Measurements from ENCODE around the gene SLC38A4. TPM values are rescaled to one million over a fixed set of nuclear protein-coding genes. Genes with fewer than 3 reads are reported as not detected.

Gene SLC38A4
- total RNA-seq, 1 donor from 2014 or later: 9.4 TPM

GRCh38 chr12:46788072-46788887 is 37.5 kb downstream of the SLC38A4 start:
- Mint-ChIP-seq H3K27ac (no peak overlapping the region), H3K27me3 (no peaks in the 10 kb centered on the region), H3K4me3 (ENCODE audit: low read depth) (no peak overlapping the region), H3K9me3 (ENCODE audit: low read depth) (no peaks in the 10 kb centered on the region), H3K4me1 (ENCODE audit: low read depth) (no peaks in the 10 kb centered on the region), H3K36me3 (ENCODE audit: insufficient read depth) (peaks cover 9% of the 10 kb centered on the region)
- no peak for DNase-seq (ENCODE audit: low spot score, unreplicated experiment)
- TF ChIP-seq CTCF (IDR thresholded peaks at IDR 0.05; ENCODE audit: unreplicated experiment): no peak

GRCh38 chr12:46787496-46788055 is 38.2 kb downstream of the SLC38A4 start:
- no peak for TF ChIP-seq CTCF (IDR thresholded peaks at IDR 0.05; ENCODE audit: unreplicated experiment)
- no peak for DNase-seq (ENCODE audit: low spot score, unreplicated experiment)
- H3K27me3 Mint-ChIP-seq: no peaks in the 10 kb centered on the region
- no peak overlapping the region for H3K4me3 Mint-ChIP-seq (ENCODE audit: low read depth)
- H3K9me3 Mint-ChIP-seq (ENCODE audit: low read depth): no peaks in the 10 kb centered on the region
- peaks cover 8% of the 10 kb centered on the region for H3K36me3 Mint-ChIP-seq (ENCODE audit: insufficient read depth)
- H3K4me1 Mint-ChIP-seq (ENCODE audit: low read depth): no peaks in the 10 kb centered on the region
- H3K27ac Mint-ChIP-seq: no peak overlapping the region

DNA sequence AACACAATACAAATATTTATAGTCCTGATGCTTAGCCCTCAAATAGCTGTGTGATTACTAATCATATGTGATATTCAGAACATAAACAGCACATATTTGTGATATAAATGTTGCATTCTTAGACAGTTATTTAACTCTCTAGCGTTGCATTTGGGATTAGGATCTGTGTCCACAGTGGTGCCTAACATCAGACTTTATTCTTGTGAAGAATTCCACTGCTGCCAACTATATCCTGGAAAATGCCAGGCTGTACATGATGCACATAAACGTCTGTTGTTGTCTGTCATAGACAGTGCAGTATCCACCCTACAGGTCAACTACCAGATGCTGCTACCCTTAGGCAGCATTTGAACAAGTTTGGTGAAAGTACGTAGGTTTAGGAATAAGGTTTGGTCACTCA is 39.0 kb downstream of the SLC38A4 start:
- no peak overlapping the region for H3K27ac Mint-ChIP-seq
- TF ChIP-seq CTCF (IDR thresholded peaks at IDR 0.05; ENCODE audit: unreplicated experiment): no peak
- H3K4me3 Mint-ChIP-seq (ENCODE audit: low read depth): no peak overlapping the region
- H3K27me3 Mint-ChIP-seq: no peaks in the 10 kb centered on the region
- H3K36me3 Mint-ChIP-seq (ENCODE audit: insufficient read depth): peaks cover 6% of the 10 kb centered on the region
- no peak for DNase-seq (ENCODE audit: low spot score, unreplicated experiment)
- H3K9me3 Mint-ChIP-seq (ENCODE audit: low read depth): no peaks in the 10 kb centered on the region
- H3K4me1 Mint-ChIP-seq (ENCODE audit: low read depth): no peaks in the 10 kb centered on the region

GRCh38 chr12:46785382-46785781 is 40.4 kb downstream of the SLC38A4 start:
- TF ChIP-seq CTCF (IDR thresholded peaks at IDR 0.05; ENCODE audit: unreplicated experiment): no peak
- no peak for DNase-seq (ENCODE audit: low spot score, unreplicated experiment)
- H3K4me3 Mint-ChIP-seq (ENCODE audit: low read depth): no peak overlapping the region
- H3K27ac Mint-ChIP-seq: no peak overlapping the region
- no peaks in the 10 kb centered on the region for H3K4me1 Mint-ChIP-seq (ENCODE audit: low read depth)
- H3K36me3 Mint-ChIP-seq (ENCODE audit: insufficient read depth): peaks cover 3% of the 10 kb centered on the region
- no peaks in the 10 kb centered on the region for H3K9me3 Mint-ChIP-seq (ENCODE audit: low read depth)
- no peaks in the 10 kb centered on the region for H3K27me3 Mint-ChIP-seq

GRCh38 chr12:46783871-46784270 is 41.9 kb downstream of the SLC38A4 start:
- no peak overlapping the region for H3K27ac Mint-ChIP-seq
- H3K4me1 Mint-ChIP-seq (ENCODE audit: low read depth): no peaks in the 10 kb centered on the region
- no peaks in the 10 kb centered on the region for H3K27me3 Mint-ChIP-seq
- no peaks in the 10 kb centered on the region for H3K9me3 Mint-ChIP-seq (ENCODE audit: low read depth)
- DNase-seq (ENCODE audit: low spot score, unreplicated experiment): no peak
- H3K36me3 Mint-ChIP-seq (ENCODE audit: insufficient read depth): peaks cover 3% of the 10 kb centered on the region
- no peak for TF ChIP-seq CTCF (IDR thresholded peaks at IDR 0.05; ENCODE audit: unreplicated experiment)
- no peak overlapping the region for H3K4me3 Mint-ChIP-seq (ENCODE audit: low read depth)

All from progenitor cell of endocrine pancreas (in vitro differentiated cells).